Measurements from ENCODE around the gene HNRNPA1. TPM values are rescaled to one million over a fixed set of nuclear protein-coding genes. Genes with fewer than 3 reads are reported as not detected.

HNRNPA1 gene
- total and polyA plus RNA-seq, 9 of the 15 experiments (the other 6 are each of a cell fraction or from before 2014, with no cell fraction given): 1,166 to 2,703 (median 1,815) TPM

- no peak for TF ChIP-seq GTF3C2 (IDR thresholded peaks at IDR 0.05; ENCODE audit: borderline replicate concordance, extremely low read depth, insufficient read length)
- peak; percentile 88 for TF ChIP-seq POLR2AphosphoS5 (IDR thresholded peaks at IDR 0.05; ENCODE audit: control insufficient read depth, insufficient read depth, low read depth, low read length)
- 0 out of 2 replicates have a peak, but pooled peaks have one; percentile 70 for TF ChIP-seq RUNX1 (IDR thresholded peaks at IDR 0.05; ENCODE audit: low read depth)
- no peak for TF ChIP-seq KLF1 (tag; IDR thresholded peaks at IDR 0.05)
- no peak for TF ChIP-seq KAT2B (IDR thresholded peaks at IDR 0.05; ENCODE audit: low read depth, low read length)
- no peak for TF ChIP-seq ZNF785 (CRISPR knock-in tag; IDR thresholded peaks at IDR 0.05)
- 0 out of 4 replicates have a peak, but pooled peaks of 1 of the 2 experiments have one; percentile 47 for TF ChIP-seq ZMIZ1 (IDR thresholded peaks at IDR 0.05; ENCODE audit: low read depth in 2 of 2, low read length in 2 of 2)
- no peak for TF ChIP-seq KDM5B (IDR thresholded peaks at IDR 0.05; ENCODE audit: insufficient replicate concordance, low read depth, low read length)
- TF ChIP-seq RAD51 (IDR thresholded peaks at IDR 0.05; ENCODE audit: borderline replicate concordance, low read depth): no peak
- no peak for TF ChIP-seq ASH1L (IDR thresholded peaks at IDR 0.05; ENCODE audit: borderline replicate concordance, low read depth, partially characterized antibody)
- TF ChIP-seq PHTF2 (CRISPR knock-in tag; IDR thresholded peaks at IDR 0.05): no peak
- TF ChIP-seq FOXP4 (CRISPR knock-in tag; IDR thresholded peaks at IDR 0.05; ENCODE audit: borderline replicate concordance): no peak
- no peak for TF ChIP-seq CEBPB (tag; IDR thresholded peaks at IDR 0.05)
- TF ChIP-seq ZNF277 (CRISPR knock-in tag; IDR thresholded peaks at IDR 0.05; ENCODE audit: borderline replicate concordance): no peak
- TF ChIP-seq CREBBP (IDR thresholded peaks at IDR 0.05; ENCODE audit: low read depth, low read length): no peak
These were observed 5.8 kb downstream of the HNRNPA1 start (continued) for GRCh38 chr12:54286042-54287030.

All from K562 (cell line).